ENCODE data around the gene THSD7B. TPM values are rescaled to one million over a fixed set of nuclear protein-coding genes. Genes with fewer than 3 reads are reported as not detected.

The THSD7B gene
- polyA plus RNA-seq, 1 donor from 2014 or later, result 0.46 TPM

DNA sequence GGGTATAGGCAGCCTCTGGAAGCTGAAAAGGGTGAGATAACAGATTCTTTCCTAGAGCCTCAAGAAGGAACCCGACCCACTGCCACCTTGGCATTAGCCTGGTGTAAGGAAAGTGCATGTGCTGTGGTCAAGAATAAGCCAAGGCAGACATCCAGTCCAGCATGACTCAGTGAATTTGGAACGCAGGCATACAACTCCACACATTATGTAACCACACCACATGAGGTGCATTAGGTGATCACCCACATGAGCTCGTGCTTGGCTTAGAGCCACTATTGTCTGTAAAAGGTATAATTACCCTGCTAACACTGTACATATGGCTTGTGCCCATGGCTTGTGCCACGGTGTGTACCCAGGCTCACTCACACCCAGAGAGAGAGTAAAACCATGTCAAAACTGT, 615.3 kb downstream of the THSD7B start:
- no peaks in the 10 kb centered on the region for H3F3A ChIP-seq (ENCODE audit: insufficient read depth, low read length, poor library complexity, severe bottlenecking)
- H3K36me3 ChIP-seq (ENCODE audit: insufficient read depth, low read length), result no peaks in the 10 kb centered on the region
- H4K20me1 ChIP-seq (ENCODE audit: insufficient read depth), result no peaks in the 10 kb centered on the region
- no peak overlapping the region for H2AFZ ChIP-seq (ENCODE audit: low read depth, low read length)
- no peak overlapping the region for H3K27ac ChIP-seq (ENCODE audit: low read length)
- H3K9me3 ChIP-seq (ENCODE audit: low read length), result no peaks in the 10 kb centered on the region
- TF ChIP-seq, protein P1, sequence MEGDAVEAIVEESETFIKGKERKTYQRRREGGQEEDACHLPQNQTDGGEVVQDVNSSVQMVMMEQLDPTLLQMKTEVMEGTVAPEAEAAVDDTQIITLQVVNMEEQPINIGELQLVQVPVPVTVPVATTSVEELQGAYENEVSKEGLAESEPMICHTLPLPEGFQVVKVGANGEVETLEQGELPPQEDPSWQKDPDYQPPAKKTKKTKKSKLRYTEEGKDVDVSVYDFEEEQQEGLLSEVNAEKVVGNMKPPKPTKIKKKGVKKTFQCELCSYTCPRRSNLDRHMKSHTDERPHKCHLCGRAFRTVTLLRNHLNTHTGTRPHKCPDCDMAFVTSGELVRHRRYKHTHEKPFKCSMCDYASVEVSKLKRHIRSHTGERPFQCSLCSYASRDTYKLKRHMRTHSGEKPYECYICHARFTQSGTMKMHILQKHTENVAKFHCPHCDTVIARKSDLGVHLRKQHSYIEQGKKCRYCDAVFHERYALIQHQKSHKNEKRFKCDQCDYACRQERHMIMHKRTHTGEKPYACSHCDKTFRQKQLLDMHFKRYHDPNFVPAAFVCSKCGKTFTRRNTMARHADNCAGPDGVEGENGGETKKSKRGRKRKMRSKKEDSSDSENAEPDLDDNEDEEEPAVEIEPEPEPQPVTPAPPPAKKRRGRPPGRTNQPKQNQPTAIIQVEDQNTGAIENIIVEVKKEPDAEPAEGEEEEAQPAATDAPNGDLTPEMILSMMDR (IDR thresholded peaks at IDR 0.05; ENCODE audit: poor library complexity, severe bottlenecking), result no peak
- TF ChIP-seq RAD21 (conservative IDR thresholded peaks at IDR 0.05) (no peak), TAF1 (IDR thresholded peaks at IDR 0.05; ENCODE audit: low read depth) (no peak), MXI1 (conservative IDR thresholded peaks at IDR 0.05; ENCODE audit: poor library complexity, severe bottlenecking) (no peak), EP300 (conservative IDR thresholded peaks at IDR 0.05; ENCODE audit: poor library complexity, severe bottlenecking) (no peak), POLR2AphosphoS5 (IDR thresholded peaks at IDR 0.05) (no peak), EZH2 (IDR thresholded peaks at IDR 0.05; ENCODE audit: borderline replicate concordance, insufficient read depth, low read length, poor library complexity, severe bottlenecking) (no peak)
- TF ChIP-seq, protein P2, sequence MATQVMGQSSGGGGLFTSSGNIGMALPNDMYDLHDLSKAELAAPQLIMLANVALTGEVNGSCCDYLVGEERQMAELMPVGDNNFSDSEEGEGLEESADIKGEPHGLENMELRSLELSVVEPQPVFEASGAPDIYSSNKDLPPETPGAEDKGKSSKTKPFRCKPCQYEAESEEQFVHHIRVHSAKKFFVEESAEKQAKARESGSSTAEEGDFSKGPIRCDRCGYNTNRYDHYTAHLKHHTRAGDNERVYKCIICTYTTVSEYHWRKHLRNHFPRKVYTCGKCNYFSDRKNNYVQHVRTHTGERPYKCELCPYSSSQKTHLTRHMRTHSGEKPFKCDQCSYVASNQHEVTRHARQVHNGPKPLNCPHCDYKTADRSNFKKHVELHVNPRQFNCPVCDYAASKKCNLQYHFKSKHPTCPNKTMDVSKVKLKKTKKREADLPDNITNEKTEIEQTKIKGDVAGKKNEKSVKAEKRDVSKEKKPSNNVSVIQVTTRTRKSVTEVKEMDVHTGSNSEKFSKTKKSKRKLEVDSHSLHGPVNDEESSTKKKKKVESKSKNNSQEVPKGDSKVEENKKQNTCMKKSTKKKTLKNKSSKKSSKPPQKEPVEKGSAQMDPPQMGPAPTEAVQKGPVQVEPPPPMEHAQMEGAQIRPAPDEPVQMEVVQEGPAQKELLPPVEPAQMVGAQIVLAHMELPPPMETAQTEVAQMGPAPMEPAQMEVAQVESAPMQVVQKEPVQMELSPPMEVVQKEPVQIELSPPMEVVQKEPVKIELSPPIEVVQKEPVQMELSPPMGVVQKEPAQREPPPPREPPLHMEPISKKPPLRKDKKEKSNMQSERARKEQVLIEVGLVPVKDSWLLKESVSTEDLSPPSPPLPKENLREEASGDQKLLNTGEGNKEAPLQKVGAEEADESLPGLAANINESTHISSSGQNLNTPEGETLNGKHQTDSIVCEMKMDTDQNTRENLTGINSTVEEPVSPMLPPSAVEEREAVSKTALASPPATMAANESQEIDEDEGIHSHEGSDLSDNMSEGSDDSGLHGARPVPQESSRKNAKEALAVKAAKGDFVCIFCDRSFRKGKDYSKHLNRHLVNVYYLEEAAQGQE (IDR thresholded peaks at IDR 0.05; ENCODE audit: borderline replicate concordance), result no peak
- no peak overlapping the region for H3K9ac ChIP-seq (ENCODE audit: low read length)
- H3K79me2 ChIP-seq (replicated peaks; ENCODE audit: insufficient read depth, low read length), result no peaks in the 10 kb centered on the region
- no peak overlapping the region for H3K4me2 ChIP-seq (ENCODE audit: low read length)
- H3K4me3 ChIP-seq (ENCODE audit: low read length), result no peak overlapping the region
- H3K9me2 ChIP-seq (ENCODE audit: insufficient read depth, low read length), result no peaks in the 10 kb centered on the region
- H3K27me3 ChIP-seq (ENCODE audit: insufficient read depth, low read depth, low read length), result no peaks in the 10 kb centered on the region

DNA sequence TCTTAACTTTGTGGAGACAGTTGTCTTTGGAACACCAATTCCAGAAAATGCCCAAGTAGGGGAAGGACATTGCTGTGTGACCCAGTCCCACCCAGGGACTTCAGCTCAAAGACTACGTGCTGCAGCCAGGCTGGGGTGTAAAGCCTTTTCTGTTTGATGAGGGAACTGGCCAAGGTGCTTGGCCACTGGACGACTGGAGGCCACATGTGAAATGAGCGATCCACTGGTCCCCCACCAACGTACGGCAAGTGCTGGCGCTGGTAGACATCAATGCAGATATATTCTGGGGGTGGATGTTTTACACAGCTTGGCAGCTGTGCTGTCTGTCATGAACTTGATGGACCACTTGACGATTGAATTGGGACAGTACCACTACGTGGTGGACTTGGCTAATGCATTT, 616.4 kb downstream of the THSD7B start:
- no peaks in the 10 kb centered on the region for H3K9me2 ChIP-seq (ENCODE audit: insufficient read depth, low read length)
- H3K27ac ChIP-seq (ENCODE audit: low read length), result no peak overlapping the region
- no peaks in the 10 kb centered on the region for H3K27me3 ChIP-seq (ENCODE audit: insufficient read depth, low read depth, low read length)
- H3K9me3 ChIP-seq (ENCODE audit: low read length), result no peaks in the 10 kb centered on the region
- H3K9ac ChIP-seq (ENCODE audit: low read length), result no peak overlapping the region
- H3K36me3 ChIP-seq (ENCODE audit: insufficient read depth, low read length), result no peaks in the 10 kb centered on the region
- H3K79me2 ChIP-seq (replicated peaks; ENCODE audit: insufficient read depth, low read length), result no peaks in the 10 kb centered on the region
- H2AFZ ChIP-seq (ENCODE audit: low read depth, low read length), result no peak overlapping the region
- no peak overlapping the region for H3K4me3 ChIP-seq (ENCODE audit: low read length)
- no peaks in the 10 kb centered on the region for H4K20me1 ChIP-seq (ENCODE audit: insufficient read depth)
- no peak overlapping the region for H3K4me2 ChIP-seq (ENCODE audit: low read length)
- no peak for TF ChIP-seq SMC3 (conservative IDR thresholded peaks at IDR 0.05; ENCODE audit: poor library complexity)
- TF ChIP-seq, protein P2 (IDR thresholded peaks at IDR 0.05; ENCODE audit: borderline replicate concordance), result no peak
- no peak for TF ChIP-seq MXI1 (conservative IDR thresholded peaks at IDR 0.05; ENCODE audit: poor library complexity, severe bottlenecking)
- TF ChIP-seq, protein P1 (IDR thresholded peaks at IDR 0.05; ENCODE audit: poor library complexity, severe bottlenecking), result no peak
- no peak for TF ChIP-seq RAD21 (conservative IDR thresholded peaks at IDR 0.05)
- no peak for TF ChIP-seq EP300 (conservative IDR thresholded peaks at IDR 0.05; ENCODE audit: poor library complexity, severe bottlenecking)
- no peak for TF ChIP-seq TAF1 (IDR thresholded peaks at IDR 0.05; ENCODE audit: low read depth)
- no peak for TF ChIP-seq POLR2AphosphoS5 (IDR thresholded peaks at IDR 0.05)
- TF ChIP-seq EZH2 (IDR thresholded peaks at IDR 0.05; ENCODE audit: borderline replicate concordance, insufficient read depth, low read length, poor library complexity, severe bottlenecking), result no peak
- H3F3A ChIP-seq (ENCODE audit: insufficient read depth, low read length, poor library complexity, severe bottlenecking), result no peaks in the 10 kb centered on the region
